HTR-8/SVneo (cell line): Measurements from ENCODE around the gene GFER.

Source experiments
- DNase-seq: peaks from one replicate; pipeline ENCODE4 v3.0.0; 2011; ENCODE audit warnings: low spot score, mixed read lengths; ENCODE audit not compliant: insufficient read length
- FAIRE-seq: peaks from 2 replicates; lab custom pipeline; 2011; peaks lifted over from hg19 to GRCh38; lab: Jason Lieb, UNC

The GFER gene

DNA sequence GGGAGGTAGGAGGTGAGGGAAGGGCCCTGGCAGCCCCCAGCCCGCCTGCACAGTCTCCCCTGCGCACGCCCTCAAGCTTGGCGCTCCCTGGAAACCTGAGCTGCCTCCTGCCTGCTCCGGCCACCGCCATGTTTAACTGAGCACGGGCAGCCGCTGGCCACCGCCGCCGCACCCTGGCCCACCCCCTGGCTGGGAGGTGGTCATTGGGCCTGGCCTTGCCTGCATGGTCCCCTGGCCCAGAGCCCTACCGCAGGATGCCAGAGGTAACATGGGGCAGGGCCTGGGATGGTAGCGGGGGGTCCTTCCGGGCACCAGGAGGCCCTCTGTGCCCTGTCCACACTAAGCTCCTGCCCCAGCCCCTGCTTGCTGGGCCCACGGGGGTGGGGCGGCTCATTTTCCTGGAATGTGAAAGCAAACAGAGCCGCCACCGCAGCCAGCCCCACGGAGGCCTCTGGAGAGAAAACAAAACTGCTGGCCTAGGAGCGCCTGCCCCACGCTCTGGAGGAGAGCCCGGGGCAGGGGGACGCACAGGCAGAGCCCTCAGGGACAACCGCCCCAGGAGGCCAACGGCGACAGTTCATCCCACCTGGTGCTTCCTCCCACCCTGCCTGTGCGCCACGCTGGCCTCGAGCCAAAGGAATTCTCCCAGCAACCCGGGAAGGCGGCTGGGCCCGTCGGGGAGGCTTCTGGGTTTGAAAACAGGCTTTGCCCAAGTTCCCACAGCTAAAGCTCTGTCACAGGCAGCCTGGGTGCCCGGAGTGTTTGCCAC, 51.6 kb downstream of the GFER start:
- FAIRE-seq (no peak), DNase-seq (no peak)

DNA sequence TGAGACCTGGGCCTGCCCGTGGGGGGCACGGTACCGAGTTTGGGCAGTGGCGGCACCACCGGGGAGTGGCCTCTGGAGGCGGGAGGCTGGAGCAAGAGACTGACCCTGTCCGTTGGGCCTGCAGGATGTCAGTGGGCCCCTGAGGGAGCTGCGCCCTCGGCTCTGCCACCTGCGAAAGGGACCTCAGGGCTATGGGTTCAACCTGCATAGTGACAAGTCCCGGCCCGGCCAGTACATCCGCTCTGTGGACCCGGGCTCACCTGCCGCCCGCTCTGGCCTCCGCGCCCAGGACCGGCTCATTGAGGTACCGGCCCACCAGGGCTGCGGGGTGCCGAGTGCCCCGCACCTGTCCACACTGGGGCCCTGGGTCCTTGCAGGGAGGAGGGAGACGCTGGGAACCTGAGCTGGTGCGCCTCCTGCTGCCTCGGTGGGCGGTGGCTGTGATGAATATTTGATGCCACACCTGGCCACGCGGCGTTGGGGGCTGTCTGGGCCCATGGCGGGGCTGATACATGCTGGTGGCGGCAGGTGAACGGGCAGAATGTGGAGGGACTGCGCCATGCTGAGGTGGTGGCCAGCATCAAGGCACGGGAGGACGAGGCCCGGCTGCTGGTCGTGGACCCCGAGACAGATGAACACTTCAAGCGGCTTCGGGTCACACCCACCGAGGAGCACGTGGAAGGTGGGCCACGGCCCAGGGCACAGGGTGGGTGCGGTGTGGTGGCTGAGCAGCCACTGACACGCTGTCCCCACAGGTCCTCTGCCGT, 52.4 kb downstream of the GFER start:
- FAIRE-seq, result no peak

DNA sequence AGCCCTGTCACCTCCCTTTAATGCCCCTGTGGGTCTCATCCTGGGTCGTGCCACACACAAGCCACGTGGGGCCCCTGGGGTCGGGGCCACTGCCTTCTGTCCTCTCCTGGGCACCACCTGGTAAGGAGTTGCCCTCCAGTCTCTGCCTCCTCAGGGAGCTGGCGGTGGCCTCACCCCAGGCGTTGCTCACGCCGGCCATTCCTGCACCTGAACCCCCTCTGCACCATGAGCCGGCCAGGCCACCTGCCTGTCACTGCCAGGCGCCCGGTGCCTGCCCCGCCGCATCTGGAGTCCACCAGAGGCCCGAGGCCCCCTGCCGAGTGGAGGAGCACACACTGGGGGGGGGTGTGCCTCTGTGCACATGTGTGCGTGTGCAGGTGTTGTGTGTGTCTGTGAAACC, 53.1 kb downstream of the GFER start:
- no peak for DNase-seq
- FAIRE-seq, result no peak

More for the DNA sequence above, 52.4 kb downstream of the GFER start:
- no peak for DNase-seq
